DLD1 (cell line): ENCODE data around the gene LDB2.

Source experiments
- in situ Hi-C: cut with HindIII; loops from 2 replicates; pipeline ENCODE4 v1.10.0; 2017; ENCODE audit warnings: low sequenced_read_pairs

LDB2 gene

GRCh38 chr4:16692961-16693506 lies 205.4 kb downstream of the LDB2 start:
- in situ Hi-C loops = no loop called here

GRCh38 chr4:16692524-16692923 lies 205.9 kb downstream of the LDB2 start:
- in situ Hi-C loops = no loop called here

- in situ Hi-C loops = no loop called here
These were observed 206.4 kb downstream of the LDB2 start for GRCh38 chr4:16692046-16692445.

GRCh38 chr4:16691450-16691849 lies 207.0 kb downstream of the LDB2 start:
- in situ Hi-C loops = no loop called here

DNA sequence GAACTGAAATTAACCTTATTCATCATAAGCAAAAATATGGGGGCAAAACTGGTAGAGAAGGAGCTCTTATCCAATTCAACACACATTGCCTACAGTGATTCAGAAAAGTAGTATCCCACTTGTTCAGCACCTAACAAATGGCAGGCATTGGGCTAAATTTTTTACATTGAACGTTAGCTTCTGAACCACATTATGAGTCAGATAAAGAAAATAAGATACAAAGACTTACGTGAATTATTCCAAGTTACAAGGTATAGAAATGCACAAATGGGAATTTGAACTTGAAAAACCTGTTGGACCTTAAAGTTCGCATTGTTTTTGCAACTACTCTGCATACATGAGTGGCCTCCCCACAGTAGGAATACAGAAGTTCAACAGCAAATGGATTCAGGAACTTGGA lies 210.6 kb downstream of the LDB2 start:
- in situ Hi-C loops = no loop called here

GRCh38 chr4:16687011-16687410 lies 211.4 kb downstream of the LDB2 start:
- in situ Hi-C loops = no loop called here

DNA sequence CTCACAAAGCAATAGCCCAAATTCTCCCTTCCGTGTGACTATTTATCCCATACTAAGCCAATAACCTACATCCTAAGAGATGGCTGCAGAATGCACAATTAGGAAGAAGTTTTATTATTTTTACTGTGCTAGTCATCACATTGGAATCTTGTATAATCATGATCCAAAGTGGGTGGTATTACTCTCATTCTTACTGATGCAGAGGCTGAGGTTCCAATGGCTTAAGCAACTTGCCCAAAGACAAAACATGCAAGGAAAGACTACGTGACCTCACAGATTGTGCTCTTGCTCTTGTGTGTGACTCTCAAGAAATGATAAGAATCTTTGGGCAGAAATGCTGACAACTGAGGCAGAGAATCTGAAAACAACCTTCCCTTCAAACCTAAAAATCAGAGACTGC lies 212.2 kb downstream of the LDB2 start:
- in situ Hi-C loops = no loop called here

DNA sequence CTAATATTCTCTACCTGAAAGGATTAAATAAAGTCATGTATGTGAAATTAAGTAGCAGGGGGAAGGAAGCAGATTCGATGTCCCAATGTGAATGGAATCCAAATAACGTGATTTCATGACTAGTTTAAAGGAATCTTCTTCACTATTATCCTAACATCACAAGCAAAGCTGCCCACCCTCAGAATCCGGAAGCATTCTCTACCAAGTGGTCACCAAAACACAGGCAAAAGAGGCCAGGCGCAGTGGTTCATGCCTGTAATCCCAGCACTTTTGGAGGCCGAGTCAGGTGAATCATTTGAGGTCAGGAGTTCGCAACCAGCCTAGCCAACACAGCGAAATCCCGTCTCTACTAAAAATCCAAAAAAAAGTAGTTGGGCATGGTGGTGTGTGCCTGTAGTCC lies 212.9 kb downstream of the LDB2 start:
- in situ Hi-C loops = no loop called here

DNA sequence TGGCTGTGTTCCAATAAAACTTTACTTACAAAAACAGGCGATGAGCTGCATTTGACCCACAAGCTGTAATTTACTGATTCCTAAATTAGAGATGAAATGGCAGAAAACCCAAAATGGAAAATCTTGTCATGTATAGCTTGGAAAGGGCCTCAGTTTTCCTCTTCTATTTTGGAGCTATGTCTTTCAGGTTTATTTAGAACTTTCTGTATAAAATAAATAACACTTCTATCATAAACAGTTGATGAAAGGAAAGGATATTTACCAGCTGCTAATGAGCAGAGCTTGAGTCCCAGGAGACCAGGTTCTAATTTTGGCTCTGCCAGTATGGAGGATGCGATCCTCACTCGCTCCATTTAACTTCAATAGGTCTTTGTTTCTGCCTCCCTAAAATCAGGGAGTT lies 213.5 kb downstream of the LDB2 start:
- in situ Hi-C loops = no loop called here

DNA sequence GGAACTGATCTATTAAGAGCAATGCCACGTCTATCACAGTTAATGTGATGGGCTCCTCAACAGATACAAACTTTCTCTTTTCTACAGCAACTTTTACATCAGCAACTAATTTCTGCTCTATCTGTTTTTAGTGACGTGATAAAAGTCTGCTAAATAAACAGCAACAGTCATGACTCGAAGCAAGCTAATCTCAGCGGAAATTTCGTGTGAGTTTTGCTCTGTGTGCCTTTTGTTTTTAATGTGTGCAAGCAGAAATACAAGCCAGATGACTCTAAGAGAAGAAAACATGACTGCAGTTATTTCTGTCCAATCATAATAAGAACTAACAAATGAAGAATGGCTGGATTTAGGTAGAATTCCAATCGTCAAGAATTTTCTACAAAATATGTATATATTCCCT lies 214.3 kb downstream of the LDB2 start:
- in situ Hi-C loops = no loop called here

DNA sequence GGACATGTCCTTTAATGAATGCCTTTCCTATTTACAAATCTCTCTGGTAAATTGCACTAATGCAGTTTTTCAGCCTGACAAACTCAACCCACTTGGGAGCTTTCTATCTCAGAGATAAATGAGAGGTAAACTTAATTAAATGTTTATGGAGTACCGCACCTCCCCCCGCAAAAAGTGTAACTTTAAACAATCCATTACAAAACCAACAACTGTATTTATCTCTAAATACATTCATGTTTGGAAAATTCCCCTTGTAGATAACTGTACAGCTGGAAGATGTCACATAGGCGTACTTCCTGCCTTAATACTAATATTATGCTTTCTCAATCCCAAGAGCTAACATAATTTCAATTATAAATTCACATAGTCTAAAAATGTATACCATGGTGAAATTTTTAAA lies 215.5 kb downstream of the LDB2 start:
- in situ Hi-C loops = no loop called here

DNA sequence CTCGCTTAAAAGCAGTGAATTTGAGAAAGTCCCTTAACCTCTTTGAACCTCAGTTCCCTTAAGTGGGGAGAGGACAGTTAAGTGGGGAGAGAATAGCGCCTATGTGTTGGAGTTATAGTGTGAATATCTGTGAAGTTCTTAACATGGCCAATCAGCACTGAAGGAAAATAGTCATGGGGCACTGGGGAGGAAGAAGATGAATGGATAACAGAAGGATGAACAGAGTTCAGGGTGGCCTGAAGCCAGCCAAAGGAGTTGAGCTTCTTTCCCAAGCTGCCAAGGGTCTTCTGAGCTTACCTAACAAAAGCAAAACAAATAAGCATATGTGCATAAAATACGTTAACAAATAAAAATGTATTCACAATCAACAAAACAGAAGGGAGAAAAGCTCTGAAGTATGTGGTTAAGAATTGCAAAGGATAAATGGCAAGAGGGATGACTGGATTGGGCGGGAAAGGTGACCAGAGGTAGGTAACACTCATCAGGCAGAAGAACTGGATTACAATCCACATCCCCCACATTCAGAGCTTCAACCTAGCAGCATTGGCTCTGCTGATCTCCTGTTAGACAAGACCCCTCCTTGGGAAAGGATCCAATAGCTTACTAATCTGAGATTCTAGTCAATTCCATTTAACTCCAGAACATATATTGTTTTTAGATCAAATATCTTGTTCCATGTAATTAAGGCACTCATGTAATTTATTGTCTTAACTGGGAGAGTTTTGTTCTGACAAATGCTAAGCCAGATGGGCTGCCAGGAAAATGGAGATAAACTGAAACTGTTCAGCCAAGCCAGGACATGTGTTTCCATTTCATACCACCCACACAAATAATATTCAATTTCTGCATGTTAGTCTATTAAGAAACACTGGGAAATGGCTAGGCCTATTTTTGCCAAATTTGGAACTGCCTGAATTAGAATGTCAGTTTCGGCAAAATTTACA lies 221.2 kb downstream of the LDB2 start:
- in situ Hi-C loops = no loop called here

GRCh38 chr4:16676230-16676770 lies 222.1 kb downstream of the LDB2 start:
- in situ Hi-C loops = no loop called here

DNA sequence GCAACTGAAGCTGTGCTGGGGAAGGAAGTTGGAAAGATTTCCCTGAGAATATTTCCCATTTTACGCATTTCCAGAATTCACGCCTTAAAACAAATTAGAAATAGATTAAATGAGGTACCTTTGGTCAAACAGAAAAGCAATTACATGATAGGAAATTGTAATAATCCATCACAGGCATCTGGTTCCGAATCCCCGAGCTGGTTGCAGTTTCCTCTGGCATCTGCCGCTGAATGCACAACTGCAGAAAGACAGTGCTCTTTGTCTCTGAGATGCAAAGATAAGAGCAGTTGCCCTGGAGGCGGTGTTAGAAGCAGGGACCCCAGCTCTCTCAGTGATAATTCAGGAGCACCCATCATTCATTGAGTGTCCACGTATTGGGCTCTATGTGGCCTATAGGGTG lies 224.4 kb downstream of the LDB2 start:
- in situ Hi-C loops = no loop called here

- in situ Hi-C loops = no loop called here
These were observed 226.0 kb downstream of the LDB2 start for GRCh38 chr4:16672421-16672820.

DNA sequence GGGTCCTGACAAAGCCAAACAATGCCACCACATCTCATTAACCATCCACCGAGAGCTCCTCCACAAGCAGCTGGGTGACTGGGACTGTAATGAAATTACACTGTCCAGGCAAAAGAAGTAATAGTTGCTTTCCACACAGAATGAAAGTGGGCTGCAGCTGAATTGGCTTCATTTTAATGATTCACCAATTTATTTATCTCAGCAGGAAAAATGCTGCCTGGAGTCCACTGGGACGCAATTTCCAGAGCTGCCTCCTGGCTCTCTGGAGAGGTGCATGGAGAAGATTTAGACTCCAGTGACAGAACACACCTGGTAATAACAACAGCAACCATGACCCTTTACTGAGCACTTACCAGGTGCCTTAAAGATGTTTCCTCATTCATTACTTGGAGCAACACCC lies 226.7 kb downstream of the LDB2 start:
- in situ Hi-C loops = no loop called here

DNA sequence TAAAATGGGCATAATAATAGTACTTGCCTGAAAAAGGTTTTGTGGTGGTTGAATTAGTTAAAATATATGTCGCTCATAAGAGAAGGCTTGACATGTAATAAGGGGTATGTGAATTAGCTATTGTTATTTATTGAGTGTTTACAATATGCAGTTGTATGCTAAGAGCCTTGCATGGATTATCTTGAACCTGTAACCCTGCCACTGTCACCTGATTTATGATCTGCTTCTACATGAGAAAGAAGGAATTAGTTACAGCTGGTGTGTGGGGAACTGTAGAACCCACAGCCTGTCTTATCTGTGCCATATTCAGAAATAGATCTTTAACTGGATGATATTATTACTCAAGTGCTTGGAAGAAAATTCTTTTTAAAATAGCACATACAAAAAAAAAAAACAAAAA lies 227.7 kb downstream of the LDB2 start:
- in situ Hi-C loops = no loop called here

DNA sequence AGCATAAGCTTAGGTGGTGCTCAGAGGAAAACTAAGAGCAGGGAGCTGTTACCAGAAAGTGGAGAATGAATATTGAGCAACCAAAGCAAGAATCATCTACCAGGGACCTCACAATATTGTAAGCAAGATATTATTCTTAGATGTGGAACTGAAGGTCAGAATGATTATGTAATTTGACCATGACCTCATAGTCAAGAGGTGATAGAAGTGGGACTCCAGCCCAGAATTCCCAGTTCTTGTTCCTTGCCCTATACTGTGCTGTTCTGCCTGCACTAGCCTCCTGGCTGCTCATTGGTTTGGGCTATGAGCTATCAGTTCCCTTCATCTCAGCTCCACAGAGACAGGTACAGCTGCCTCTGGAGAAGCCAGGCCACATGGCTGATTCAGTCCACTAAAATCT lies 229.4 kb downstream of the LDB2 start:
- in situ Hi-C loops = no loop called here

- in situ Hi-C loops = no loop called here
These were observed 230.0 kb downstream of the LDB2 start for GRCh38 chr4:16668488-16668887.

DNA sequence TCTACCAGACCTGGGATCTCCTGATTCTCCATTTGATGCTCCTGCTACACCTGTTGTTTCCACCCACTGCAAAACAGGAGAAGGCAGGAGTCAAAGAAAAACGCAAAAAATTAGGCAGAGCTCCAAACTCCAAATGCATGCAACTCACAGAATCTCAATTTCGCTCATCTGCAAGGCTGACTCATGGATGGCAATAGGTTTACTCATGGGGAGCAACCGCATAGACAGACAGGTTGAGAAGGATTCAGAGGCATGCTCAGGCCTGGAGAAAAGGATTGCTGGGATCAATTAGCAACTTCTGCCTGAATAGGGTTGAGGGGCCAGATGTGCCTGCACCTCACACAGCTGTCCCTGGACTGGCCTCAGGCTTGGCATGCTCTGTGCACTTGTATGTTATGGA lies 231.0 kb downstream of the LDB2 start:
- in situ Hi-C loops = no loop called here

GRCh38 chr4:16665942-16666551 lies 232.4 kb downstream of the LDB2 start:
- in situ Hi-C loops = no loop called here

DNA sequence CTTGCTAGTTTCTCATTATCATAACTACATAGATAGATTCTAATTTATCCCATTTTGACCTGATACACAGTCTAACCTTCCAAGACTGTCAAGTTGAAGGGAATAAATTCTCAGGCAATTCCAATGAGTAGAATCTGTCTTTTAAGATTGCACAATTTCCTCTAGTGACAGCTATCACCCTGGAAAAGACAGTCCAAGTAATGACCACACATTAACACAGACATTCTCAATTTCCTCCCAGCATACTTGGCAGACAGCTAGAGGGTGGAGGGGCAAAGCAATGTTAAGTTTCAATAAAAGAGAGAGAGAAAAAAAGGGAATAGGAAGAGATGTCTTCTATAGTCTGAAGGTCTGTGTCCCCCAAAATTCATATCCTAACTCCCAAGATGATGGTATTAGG lies 234.7 kb downstream of the LDB2 start:
- in situ Hi-C loops = no loop called here
